Central memory CD4-positive, alpha-beta T cell (primary cell): Measurements from ENCODE around the gene RABL3.
"Not testable (repeated sequence)": the region's sequence is repeated elsewhere in the genome, so short reads cannot be mapped to it uniquely, and the experiment has no call there.

Experiments used
- DNase-seq: peaks from one replicate; pipeline ENCODE4 v3.0.0; 2022

RABL3 gene

DNA sequence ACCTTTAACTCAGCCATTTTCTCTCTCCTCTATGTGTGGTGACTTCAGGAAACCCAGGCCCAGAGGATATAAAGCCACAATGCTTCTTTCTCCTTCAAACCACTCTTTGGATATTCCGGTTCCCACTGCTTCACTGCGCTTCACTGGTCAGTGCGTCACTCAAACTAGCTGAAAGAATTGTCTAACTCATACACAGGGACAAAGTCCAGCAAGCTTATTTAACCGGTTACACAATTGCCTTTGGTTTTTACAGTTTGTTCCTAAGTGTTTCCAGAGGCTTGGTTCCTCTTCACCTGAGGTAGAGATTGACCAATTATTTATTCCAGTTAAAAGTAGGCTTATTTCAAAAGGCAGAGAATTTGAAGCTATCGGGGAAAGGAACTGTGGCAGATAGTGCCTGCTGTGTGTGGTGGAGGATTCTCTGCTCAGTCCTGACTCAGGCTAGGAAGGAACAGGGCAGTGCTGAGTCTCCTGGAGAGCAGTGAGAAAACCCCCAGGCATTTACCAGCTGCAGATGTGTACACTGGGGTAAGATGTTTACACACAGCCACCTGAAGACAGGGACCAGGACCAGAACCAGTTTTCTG is 60.1 kb downstream of the RABL3 start, which contains the start of gene HGD:
TSS of gene HGD (minus strand) at position 145 of the 587 bp plus-strand sequence. CDS start at position 17, 128 bp downstream.
- DNase-seq = no peak

DNA sequence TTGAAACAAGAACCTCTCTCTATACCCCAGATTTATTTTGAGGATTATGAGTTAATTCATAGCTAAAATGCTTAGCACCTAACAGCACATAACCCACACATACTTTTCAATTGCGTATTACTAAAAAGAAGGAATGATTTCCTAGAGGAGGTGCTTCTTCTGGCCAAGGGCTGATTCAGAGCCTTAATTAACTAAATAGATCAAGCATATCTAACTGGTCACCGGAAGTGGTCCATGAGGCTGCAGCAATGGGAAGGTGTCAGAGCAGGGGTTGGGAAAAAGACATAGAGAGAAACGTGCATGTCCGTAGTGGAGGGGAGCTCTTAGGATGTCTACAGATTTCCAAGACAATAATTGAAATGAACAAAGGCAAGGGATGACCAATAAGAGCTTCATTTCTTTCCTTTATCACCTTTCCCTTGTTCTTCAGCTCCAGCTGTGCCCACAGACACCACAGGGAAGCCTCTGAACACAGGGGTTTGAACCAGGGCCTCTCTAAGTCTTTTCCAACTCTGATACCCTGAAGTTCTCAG is 60.7 kb downstream of the RABL3 start:
- no peak for DNase-seq

DNA sequence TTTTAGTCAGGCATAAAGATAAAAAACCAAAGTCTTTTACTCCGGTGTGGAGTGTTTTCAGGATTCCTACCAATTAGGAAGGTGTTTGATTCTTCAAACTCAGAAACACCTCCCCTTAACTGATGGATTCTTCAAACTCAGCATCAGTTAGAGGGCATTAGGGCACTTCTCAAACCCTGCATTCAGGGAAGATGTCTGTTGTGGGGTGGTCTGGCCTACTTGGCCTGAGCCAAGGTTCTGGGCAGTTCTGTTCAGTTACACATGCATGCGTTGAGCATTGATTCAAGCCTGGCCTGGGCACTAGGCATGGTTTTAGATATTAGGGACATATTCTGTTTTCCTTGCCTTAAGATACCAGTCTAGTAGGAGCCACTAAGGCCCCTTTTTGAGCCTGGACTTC is 61.3 kb downstream of the RABL3 start:
- DNase-seq = no peak

DNA sequence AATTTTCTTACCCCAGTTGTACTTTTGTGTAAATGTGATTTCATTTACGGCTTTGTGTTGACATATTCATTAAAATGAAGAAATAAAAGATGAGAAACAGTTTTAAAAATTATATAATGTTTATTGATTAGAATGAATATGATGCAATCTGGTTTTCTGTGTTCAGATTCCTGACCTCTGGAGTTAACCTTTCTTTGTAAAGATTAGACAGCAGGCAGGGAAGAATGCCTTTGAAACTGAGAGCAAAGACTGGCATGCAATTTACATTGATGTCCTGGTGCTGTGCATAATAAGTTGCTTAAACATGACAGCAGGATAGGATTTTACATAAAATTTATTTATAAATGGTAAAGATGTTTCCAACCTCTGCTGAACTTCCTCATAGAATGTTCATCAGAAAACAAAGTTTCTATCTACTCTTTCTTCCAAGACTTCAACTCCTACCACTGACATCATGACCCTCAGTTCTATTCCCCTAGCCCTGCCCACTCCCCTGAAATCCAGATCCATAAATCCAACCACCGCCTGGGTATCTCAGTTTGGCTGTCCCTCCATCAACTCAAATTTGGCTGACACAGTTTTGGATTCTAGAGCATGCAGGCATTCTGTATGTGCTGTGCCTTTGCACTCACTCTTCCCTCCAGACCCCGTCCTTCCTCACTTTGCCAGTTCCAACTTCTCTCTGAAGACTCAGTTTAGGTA is 62.0 kb downstream of the RABL3 start:
- DNase-seq = no peak

DNA sequence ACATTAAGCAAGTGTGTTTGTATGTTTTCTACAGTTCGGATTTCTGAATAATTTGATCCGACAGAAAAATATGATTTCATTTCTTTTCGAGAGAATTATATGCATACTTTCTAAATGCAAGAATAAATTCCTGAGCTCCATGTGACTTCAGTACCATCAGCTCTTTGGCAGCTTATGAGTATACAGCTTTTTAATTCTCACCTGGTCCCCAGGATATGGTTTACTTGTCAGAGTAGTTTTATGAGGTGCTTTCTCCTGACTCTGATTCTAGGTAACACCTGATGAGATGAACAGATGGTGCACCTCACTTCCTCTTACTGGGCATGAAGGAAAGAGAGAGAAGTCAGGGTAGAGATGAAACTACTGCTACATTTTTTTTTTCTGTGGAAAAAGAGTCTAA is 63.3 kb downstream of the RABL3 start:
- DNase-seq = no peak

DNA sequence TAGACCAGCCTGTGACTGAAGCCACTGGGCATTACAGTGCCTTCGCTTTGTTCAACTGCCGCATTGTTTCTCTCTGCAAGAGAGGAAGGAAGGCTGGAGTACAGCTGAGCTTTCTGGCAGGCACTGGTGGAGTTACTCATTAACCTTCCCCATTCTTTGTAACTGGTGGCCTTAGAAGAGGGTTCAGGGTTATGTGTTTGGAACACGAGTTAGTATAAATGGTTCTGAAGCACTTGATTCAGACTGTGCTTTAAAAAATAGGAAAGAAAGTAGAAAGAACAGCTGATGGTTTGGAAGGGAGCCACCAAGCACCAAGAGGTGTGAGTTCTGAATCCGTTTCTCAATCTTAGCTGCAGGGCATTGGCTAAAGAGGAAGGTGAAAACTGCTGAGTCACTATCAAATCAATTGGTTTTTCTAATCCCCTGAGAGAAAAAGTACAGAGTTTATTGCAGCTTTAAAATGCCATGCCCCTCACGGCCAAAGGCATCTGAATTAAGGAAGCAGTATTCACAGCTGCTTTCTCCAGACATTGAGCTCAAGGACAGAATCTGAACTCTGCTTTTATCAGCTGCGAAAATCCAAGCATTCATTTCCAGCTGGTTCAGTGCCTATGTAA is 63.9 kb downstream of the RABL3 start:
- DNase-seq = no peak

DNA sequence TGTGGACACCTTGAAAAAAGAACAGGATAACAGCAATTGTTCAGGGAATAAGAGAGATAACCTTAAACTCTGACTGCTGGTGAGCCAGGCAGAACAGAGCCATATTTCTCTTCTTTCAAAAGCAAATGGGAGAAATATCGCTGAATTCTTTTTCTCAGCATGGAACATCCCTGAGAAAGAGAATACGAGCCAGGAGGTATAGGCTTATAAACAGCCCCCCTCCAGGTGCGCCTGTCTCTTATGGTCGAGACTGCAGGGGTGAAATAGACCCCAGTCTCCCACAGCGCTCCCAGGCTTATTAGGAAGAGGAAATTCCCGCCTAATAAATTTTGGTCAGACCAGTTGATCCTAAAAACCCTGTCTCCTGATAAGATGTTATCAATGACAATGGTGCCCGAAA is 65.1 kb downstream of the RABL3 start:
- not testable (repeated sequence) for DNase-seq

DNA sequence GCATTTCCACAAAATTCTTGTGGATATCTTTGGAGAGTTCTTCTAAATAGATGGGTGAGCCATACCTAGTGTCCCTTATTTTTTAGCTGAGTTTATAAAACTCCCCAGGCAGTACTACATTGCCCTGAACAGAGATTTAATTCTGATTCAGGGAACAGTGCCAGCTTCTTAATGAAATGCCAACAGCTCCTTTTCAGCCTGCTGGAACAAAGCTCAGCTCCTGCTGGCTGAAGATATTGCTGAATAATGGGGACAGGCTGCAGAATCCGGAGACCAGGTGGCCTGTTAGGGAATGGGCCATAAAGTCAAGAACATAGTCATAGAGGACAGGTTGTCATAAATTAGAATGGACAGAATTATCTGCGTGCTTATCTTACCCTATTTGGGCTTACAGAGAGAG is 69.2 kb downstream of the RABL3 start:
- DNase-seq = no peak

DNA sequence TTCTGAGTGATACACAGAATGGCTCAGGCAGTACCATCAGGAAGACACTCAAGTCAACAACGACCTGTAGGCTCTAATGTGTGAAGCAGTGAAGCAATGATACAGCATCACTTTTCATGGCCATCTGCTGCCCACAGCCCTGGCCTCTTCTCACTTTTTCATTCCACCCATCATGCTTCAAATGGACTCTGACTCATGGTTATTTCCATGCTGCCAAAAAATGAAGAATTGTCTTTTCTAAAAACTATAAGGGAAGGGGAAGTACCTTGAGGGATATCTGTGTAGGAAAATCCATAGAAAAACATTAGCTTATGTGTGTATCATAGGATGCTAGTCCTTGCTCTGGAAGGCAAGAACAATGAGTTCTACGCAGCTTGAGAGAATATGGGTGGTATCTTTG is 71.7 kb downstream of the RABL3 start:
- no peak for DNase-seq

DNA sequence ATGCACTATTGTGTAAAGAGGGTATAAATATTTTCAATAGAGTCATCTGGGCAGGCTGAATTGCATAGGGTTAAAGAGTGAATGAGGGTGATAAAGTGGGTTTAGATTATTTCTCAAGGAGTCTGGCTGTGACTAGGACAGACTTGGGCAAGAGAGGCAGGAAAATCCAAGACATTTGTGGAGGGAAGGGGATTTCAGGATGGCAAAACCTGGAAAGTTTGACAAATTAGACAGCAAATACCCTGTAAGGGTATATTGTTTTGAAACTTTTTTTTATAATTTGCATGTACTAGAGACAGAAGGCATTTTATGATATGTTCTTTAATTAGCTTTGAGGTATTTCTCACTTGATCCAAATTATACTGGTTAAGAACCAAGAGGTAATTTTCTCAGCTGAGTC is 77.4 kb downstream of the RABL3 start:
- no peak for DNase-seq

DNA sequence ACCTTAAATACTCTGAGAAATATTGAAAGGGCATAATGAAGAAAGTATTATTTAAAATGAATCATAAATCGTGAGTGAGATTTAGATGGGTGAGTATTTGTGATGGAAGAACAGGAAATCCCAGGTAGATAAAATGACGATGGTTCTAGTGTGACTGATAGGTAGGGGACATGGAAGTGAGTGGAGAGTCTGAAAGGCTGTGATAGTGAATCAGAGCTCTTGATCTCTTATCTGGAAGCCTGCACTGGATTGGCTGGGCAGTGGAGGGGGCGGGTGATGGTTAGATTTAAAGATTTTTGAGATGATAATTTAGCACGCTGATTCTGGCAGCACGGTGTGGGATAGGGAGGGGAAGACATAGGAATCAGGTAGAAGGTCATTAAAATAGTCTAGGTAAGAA is 80.4 kb downstream of the RABL3 start:
- DNase-seq = no peak

DNA sequence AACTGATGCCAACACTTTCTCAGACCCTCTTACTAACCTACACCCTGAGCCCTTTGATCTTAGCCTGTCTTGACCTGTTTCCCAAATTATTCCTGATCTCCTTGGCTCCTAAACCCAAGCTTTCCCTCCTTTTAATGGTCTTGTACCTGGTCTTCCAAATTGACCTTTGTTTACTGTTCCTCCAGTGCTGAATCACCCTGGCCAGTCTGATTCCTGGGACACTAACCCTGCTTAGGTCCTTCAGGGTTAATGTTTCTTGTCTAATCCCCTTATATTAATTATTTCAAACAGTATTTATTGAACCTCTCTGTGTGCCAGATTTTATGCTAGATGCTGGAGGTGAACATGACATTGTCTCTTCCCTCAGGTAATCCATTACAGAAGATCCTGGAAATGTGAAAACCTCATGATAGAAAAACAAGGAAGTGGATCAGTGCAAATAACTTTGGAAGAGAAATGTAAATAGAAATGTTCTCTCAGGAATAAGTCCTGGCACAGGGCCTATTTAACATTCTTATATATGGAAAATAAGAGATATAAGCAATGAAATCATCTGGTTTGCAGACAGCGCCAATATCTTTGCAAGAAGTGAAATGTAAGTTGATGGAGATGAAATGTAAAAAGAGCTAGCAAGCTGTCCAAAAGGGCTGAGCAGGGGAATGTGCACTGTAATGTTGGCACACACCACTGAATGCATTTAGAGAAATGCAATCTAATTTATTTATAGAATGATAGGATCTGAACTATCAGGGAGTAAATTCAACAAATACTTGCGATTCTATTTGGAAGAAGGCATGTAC is 81.0 kb downstream of the RABL3 start:
- no peak for DNase-seq

DNA sequence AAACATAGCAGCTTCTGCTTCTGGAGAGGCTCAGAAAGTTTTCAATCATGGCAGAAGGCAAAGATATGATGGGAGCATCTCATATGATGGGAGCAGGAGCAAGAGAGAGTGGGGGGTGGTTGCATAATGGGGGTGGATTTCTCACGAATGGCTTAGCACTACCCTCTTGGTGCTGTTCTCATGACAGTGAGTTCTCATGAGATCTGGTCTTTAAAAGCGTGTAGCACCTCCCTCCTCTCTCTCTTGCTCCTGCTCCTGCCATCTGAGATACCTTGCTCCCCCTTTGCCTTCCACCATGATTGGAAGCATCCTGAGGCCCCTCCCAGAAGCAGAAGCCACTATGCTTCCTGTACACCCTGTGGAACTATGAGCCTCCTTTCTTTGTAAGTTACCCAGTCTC is 82.5 kb downstream of the RABL3 start:
- no peak for DNase-seq

DNA sequence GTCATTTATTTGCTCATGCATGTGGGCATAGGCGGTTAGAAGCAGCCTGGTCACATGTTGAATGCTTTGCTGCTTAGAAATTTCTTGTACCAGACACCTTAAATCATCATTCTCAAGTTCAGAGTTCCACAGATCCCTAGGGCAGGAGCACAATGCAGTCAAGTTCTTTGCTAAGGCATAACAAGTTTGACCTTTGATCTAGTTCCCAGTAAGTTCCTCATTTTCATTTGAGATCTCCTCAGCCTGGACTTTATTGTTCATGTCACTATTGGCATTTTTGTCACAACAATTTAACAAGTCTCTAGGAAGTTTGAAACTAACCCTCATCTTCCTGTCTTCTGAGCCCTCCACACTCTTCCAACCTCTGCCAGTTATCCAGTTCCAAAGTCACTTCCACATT is 83.0 kb downstream of the RABL3 start:
- DNase-seq = no peak

DNA sequence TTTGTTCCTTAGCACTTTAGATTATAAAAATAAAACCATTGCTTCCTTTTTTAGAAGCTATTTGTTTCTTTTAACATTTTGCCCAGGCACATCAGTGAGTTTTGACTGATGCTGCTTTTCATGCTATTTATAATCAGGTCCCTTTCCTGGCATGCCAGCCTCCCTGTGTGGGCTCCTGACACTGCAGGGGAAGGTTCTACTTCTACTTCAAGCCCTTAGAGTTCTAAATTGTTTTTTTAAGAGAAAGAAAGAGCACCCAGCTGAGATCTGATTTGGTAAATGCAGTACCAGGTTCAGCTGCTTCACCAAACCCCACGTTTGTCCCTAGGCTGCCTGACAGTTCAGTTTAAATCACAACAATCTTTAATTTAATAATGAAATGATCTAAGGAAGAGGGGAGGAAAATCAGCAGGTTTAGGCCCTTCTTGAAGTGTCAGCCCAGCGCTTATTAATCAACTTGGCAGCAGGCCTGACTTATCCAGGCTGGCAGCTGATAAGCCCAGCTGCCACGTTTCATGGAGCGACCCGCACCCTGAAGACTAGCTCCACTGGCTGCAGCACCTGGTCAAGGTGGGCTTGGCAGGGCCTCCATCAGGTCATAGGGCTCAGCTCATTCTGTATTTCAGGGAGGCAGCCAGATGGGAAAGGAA is 89.3 kb downstream of the RABL3 start:
- no peak for DNase-seq

DNA sequence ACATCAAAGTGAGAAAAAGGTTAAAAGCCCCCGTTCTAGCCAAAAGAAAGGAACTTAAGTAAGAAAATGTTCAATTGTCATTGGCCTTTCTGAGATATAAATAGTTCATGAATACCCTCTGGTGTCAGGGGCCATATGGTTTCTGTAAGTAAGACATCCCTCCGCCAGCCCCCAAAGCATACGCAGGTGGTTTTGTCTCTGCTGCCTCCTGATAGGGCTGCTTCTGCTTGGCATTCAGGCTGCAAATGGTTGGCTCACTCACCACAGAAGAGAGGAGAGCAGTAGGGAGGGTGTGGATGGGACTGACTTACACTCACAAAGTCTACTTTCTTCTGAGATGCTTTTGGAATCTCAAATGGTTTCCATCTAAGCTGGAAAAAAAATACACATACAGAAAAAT is 90.0 kb downstream of the RABL3 start:
- DNase-seq = no peak

DNA sequence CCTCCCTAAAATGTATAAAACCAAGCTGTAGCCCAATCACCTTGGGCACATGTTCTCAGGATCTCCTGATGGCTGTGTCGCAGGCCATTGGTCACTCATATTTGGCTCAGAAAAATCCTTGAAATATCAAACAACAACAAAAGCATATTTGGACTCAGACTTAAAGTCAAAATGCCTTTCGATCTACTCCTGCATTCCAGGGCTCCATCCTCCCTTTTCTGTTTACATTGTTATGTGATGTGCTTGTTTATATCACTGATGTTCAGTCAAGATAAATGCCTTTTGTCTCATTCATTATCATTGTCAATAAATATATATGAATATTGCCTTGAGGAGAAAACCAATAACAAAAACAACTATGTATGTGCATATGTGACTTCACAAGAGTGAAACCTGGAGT is 92.0 kb downstream of the RABL3 start:
- DNase-seq = no peak

DNA sequence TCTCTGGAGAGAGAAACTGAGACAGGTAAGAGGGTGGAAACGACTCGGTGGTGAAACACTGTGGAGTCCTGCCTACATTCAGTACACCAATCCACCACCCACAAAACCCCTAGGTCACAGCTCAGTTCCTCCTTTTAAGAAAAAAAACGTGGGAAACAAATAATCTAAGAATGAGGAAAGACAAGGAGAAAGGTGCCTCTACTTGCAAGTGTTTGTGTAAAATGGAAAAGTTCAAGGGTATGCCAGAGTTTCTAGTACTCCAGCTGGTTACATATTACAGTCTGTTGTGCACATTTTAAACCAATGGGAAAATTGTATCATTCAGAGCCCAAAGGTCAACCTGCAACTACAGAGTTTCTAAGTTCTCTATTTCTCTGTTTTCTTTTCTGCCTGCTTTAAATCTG is 92.5 kb downstream of the RABL3 start:
- no peak for DNase-seq

DNA sequence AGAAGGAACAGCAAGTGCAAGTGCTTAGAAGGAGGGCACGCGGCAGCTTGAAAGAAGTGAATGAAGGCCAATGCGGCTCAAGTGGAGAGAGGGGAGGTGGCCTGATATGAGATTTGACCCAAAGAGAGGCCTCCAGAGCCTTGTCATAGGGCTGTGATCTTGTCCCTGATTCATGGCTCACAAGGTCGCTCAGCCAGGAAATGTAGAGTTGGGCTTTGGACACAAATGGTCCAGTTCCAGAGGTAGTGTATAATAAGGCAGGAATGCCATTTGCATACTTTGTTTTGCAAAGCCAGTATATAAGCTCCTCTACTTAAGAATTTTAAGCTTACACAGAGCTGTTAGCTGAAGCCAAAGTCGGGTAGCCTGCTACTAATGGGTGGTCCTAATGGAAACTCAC is 94.0 kb downstream of the RABL3 start:
- no peak for DNase-seq

DNA sequence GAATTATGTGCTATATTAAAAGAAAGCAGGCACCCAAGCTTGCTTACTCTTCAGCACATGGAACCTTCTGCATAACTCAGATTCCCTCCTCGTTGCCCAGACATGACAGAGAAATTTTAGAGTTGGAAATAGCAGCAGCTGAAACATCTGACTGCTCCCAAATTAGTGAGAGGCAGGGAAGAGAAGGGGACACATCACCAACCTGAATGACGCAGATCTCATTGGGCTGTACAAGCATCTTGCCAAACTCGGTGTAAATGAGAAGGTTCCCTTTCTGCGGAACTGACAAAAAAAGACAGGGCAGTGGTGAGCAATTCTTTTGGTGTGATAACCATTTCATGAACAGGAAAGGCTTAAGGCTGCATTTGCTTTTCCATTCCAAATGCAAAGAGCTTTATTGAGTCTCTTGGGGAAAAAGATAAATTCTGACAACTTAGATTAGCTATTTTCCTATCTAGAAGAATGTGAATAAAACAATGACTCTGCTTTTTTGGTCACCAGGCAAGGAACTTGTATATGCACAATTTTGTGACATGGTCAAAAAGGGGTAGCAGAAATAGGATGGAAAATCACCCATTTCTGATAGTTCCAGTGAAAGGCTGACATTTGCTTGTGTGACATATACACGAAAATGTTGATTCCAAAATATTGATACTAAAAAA is 95.4 kb downstream of the RABL3 start:
- no peak for DNase-seq

DNA sequence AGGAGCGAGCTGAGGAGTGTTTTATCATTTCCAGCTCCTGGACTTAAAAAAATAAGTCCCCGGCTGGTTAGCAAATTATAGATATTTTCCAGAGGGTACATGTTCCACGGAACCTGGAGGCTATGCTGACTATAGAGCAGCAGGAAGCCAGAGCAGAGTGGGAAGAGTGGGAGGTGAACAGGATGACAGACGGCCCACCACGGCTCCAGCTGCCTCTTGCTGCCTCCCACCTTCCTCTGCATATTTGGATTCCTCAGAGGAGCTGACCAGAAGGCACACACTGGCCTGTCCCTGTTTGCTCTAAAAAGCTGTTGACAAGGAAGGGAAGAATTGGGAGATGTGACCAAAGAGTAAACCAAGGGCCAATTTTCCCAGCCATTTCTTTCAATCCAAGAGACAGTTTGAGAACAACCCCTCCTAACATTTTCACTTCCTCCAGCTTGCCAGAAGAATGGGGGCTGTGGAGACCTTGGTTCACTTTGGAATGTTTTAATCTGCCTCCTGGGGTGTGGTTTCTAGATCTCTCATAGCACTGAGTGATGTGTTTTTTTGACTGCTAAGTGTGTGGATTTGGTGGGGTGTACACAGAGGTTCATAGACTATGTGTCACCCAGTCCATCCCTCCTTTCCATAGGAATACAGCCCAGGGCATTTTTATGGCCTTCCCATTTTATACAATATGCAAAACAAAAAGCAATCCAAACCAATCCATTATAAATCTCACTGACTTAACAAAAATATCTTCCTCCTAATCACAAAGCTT is 97.1 kb downstream of the RABL3 start:
- DNase-seq = no peak
